Measurements from ENCODE around the gene MYL3. TPM values are rescaled to one million over a fixed set of nuclear protein-coding genes. Genes with fewer than 3 reads are reported as not detected.

MYL3 gene
- total and polyA plus RNA-seq, 2 experiments from 2014 or later, result not detected

DNA sequence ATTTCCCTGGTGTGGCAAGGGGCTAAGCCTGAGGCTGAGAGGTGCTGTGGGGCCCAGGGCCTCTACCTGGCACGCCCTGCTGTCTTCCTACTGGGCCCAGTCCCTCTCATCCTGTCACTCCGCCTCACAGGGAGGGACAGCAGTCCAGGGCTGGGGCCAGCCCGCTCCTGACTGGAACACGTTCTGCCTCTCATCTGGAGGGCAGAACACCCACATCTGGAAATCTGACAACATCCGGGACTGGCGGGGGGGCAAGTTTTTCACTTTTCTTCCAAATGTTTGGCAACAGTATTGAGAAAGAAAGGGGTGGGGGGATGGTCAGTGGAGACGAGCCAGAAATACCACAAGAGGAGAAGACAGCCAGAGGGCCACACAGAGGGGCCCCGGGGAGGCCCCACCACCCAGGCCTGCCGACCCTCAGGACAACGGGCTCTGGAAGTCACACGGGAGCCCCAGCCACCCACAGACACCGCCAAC lies 1.8 kb upstream of the MYL3 start:
- no peak overlapping the region for H2AFZ ChIP-seq
- H3K27ac ChIP-seq (ENCODE audit: low read depth), result no peak overlapping the region

DNA sequence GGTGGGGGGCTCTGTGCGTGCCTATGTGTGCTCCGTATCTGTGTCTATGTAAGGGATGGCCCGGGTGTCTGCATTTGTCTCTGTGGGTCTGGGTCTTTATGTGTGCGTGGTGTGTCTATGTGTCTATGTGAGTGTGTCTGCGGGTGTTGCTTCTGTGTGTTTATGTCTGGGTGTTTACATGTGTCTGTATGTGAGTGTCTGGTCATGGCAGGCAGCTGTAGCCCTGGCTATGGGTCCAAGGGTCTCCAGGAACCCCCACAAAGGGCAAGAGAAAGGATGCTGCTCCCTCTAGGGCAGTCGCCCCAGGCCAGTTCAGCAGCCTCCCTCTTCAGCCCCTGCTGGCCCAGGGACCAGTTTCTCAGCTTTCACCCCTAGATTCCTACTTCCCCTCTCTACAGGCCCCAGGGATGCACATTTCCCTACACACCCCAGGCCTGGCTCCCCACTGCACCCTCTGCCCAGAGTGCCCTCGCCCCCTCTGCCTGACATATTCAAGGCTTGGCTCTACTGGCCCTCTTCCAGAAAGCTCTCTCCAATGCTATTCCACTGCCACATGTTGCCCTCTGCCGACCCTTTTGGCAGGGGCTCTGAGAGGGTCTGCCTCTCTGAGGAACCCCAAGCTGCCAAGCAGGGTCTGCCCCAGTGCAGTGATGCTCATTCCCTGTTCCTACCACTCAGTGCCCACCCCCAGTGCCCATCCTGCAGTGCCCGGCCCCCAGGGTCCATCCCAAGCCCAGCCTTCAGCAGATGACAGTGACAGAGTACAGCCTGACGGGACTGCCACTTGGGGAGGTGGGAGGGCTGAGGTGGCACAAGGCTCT lies 1.0 kb upstream of the MYL3 start:
- Histone ChIP-seq H3K9me2 (ENCODE audit: insufficient read depth) (no peaks in the 10 kb centered on the region), H2AFZ (no peak overlapping the region), H3K27ac (ENCODE audit: low read depth) (no peak overlapping the region), H3K27me3 (ENCODE audit: insufficient read depth) (no peaks in the 10 kb centered on the region), H3K4me2 (no peak overlapping the region), H3K4me1 (ENCODE audit: insufficient read depth) (no peaks in the 10 kb centered on the region), H4K20me1 (replicated peaks; ENCODE audit: insufficient read depth) (no peaks in the 10 kb centered on the region), H3K79me2 (replicated peaks; ENCODE audit: insufficient read depth) (no peaks in the 10 kb centered on the region), H3K36me3 (ENCODE audit: insufficient read depth) (no peaks in the 10 kb centered on the region), H3K4me3 (no peak overlapping the region), H3F3A (replicated peaks; ENCODE audit: low read depth) (no peaks in the 10 kb centered on the region)
- Mint-ChIP-seq H3K4me1 (peaks cover 7% of the 10 kb centered on the region), H3K27ac (no peak overlapping the region), H3K36me3 (ENCODE audit: low read depth) (no peaks in the 10 kb centered on the region), H3K4me3 (no peak overlapping the region), H3K9me3 (no peaks in the 10 kb centered on the region), H3K27me3 (ENCODE audit: insufficient read depth, low read depth, poor library complexity) (peaks cover 13% of the 10 kb centered on the region)
- ATAC-seq (no peak), DNase-seq (ENCODE audit: low spot score) (no peak)
- TF ChIP-seq CREB1 (CRISPR knock-in tag; IDR thresholded peaks at IDR 0.05; ENCODE audit: low read depth), result no peak
- TF ChIP-seq, protein P1, sequence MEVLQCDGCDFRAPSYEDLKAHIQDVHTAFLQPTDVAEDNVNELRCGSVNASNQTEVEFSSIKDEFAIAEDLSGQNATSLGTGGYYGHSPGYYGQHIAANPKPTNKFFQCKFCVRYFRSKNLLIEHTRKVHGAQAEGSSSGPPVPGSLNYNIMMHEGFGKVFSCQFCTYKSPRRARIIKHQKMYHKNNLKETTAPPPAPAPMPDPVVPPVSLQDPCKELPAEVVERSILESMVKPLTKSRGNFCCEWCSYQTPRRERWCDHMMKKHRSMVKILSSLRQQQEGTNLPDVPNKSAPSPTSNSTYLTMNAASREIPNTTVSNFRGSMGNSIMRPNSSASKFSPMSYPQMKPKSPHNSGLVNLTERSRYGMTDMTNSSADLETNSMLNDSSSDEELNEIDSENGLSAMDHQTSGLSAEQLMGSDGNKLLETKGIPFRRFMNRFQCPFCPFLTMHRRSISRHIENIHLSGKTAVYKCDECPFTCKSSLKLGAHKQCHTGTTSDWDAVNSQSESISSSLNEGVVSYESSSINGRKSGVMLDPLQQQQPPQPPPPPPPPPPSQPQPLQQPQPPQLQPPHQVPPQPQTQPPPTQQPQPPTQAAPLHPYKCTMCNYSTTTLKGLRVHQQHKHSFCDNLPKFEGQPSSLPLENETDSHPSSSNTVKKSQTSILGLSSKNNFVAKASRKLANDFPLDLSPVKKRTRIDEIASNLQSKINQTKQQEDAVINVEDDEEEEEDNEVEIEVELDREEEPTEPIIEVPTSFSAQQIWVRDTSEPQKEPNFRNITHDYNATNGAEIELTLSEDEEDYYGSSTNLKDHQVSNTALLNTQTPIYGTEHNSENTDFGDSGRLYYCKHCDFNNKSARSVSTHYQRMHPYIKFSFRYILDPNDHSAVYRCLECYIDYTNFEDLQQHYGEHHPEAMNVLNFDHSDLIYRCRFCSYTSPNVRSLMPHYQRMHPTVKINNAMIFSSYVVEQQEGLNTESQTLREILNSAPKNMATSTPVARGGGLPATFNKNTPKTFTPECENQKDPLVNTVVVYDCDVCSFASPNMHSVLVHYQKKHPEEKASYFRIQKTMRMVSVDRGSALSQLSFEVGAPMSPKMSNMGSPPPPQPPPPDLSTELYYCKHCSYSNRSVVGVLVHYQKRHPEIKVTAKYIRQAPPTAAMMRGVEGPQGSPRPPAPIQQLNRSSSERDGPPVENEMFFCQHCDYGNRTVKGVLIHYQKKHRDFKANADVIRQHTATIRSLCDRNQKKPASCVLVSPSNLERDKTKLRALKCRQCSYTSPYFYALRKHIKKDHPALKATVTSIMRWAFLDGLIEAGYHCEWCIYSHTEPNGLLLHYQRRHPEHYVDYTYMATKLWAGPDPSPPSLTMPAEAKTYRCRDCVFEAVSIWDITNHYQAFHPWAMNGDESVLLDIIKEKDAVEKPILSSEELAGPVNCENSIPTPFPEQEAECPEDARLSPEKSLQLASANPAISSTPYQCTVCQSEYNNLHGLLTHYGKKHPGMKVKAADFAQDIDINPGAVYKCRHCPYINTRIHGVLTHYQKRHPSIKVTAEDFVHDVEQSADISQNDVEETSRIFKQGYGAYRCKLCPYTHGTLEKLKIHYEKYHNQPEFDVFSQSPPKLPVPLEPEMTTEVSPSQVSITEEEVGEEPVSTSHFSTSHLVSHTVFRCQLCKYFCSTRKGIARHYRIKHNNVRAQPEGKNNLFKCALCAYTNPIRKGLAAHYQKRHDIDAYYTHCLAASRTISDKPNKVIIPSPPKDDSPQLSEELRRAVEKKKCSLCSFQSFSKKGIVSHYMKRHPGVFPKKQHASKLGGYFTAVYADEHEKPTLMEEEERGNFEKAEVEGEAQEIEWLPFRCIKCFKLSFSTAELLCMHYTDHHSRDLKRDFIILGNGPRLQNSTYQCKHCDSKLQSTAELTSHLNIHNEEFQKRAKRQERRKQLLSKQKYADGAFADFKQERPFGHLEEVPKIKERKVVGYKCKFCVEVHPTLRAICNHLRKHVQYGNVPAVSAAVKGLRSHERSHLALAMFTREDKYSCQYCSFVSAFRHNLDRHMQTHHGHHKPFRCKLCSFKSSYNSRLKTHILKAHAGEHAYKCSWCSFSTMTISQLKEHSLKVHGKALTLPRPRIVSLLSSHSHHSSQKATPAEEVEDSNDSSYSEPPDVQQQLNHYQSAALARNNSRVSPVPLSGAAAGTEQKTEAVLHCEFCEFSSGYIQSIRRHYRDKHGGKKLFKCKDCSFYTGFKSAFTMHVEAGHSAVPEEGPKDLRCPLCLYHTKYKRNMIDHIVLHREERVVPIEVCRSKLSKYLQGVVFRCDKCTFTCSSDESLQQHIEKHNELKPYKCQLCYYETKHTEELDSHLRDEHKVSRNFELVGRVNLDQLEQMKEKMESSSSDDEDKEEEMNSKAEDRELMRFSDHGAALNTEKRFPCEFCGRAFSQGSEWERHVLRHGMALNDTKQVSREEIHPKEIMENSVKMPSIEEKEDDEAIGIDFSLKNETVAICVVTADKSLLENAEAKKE (CRISPR knock-in tag; IDR thresholded peaks at IDR 0.05), result no peak
- TF ChIP-seq, protein P2, sequence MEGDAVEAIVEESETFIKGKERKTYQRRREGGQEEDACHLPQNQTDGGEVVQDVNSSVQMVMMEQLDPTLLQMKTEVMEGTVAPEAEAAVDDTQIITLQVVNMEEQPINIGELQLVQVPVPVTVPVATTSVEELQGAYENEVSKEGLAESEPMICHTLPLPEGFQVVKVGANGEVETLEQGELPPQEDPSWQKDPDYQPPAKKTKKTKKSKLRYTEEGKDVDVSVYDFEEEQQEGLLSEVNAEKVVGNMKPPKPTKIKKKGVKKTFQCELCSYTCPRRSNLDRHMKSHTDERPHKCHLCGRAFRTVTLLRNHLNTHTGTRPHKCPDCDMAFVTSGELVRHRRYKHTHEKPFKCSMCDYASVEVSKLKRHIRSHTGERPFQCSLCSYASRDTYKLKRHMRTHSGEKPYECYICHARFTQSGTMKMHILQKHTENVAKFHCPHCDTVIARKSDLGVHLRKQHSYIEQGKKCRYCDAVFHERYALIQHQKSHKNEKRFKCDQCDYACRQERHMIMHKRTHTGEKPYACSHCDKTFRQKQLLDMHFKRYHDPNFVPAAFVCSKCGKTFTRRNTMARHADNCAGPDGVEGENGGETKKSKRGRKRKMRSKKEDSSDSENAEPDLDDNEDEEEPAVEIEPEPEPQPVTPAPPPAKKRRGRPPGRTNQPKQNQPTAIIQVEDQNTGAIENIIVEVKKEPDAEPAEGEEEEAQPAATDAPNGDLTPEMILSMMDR (conservative IDR thresholded peaks at IDR 0.05; ENCODE audit: low read depth in 2 of 2), result no peak
- no peak for TF ChIP-seq ZNF331 (CRISPR knock-in tag; IDR thresholded peaks at IDR 0.05; ENCODE audit: low read depth)

More for the DNA sequence above, 1.8 kb upstream of the MYL3 start:
- TF ChIP-seq, protein P3, sequence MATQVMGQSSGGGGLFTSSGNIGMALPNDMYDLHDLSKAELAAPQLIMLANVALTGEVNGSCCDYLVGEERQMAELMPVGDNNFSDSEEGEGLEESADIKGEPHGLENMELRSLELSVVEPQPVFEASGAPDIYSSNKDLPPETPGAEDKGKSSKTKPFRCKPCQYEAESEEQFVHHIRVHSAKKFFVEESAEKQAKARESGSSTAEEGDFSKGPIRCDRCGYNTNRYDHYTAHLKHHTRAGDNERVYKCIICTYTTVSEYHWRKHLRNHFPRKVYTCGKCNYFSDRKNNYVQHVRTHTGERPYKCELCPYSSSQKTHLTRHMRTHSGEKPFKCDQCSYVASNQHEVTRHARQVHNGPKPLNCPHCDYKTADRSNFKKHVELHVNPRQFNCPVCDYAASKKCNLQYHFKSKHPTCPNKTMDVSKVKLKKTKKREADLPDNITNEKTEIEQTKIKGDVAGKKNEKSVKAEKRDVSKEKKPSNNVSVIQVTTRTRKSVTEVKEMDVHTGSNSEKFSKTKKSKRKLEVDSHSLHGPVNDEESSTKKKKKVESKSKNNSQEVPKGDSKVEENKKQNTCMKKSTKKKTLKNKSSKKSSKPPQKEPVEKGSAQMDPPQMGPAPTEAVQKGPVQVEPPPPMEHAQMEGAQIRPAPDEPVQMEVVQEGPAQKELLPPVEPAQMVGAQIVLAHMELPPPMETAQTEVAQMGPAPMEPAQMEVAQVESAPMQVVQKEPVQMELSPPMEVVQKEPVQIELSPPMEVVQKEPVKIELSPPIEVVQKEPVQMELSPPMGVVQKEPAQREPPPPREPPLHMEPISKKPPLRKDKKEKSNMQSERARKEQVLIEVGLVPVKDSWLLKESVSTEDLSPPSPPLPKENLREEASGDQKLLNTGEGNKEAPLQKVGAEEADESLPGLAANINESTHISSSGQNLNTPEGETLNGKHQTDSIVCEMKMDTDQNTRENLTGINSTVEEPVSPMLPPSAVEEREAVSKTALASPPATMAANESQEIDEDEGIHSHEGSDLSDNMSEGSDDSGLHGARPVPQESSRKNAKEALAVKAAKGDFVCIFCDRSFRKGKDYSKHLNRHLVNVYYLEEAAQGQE (IDR thresholded peaks at IDR 0.05; ENCODE audit: unreplicated experiment), result no peak
- no peak for TF ChIP-seq CREB1 (CRISPR knock-in tag; IDR thresholded peaks at IDR 0.05; ENCODE audit: low read depth)
- TF ChIP-seq EZH2 (IDR thresholded peaks at IDR 0.05; ENCODE audit: low read depth, unreplicated experiment), result no peak
- TF ChIP-seq ZNF331 (CRISPR knock-in tag; IDR thresholded peaks at IDR 0.05; ENCODE audit: low read depth), result no peak
- no peak for TF ChIP-seq STAT1 (IDR thresholded peaks at IDR 0.05; ENCODE audit: unreplicated experiment)
- no peak for TF ChIP-seq EZH2phosphoT487 (IDR thresholded peaks at IDR 0.05; ENCODE audit: unreplicated experiment)
- Histone ChIP-seq H4K20me1 (replicated peaks; ENCODE audit: insufficient read depth) (no peaks in the 10 kb centered on the region), H3K79me2 (replicated peaks; ENCODE audit: insufficient read depth) (no peaks in the 10 kb centered on the region), H3K27me3 (ENCODE audit: insufficient read depth) (no peaks in the 10 kb centered on the region), H3K4me3 (no peak overlapping the region), H3K4me1 (ENCODE audit: insufficient read depth) (no peaks in the 10 kb centered on the region), H3K36me3 (ENCODE audit: insufficient read depth) (no peaks in the 10 kb centered on the region), H3K4me2 (no peak overlapping the region), H3F3A (replicated peaks; ENCODE audit: low read depth) (no peaks in the 10 kb centered on the region), H3K9me2 (ENCODE audit: insufficient read depth) (no peaks in the 10 kb centered on the region)
- Mint-ChIP-seq H3K4me1 (peaks cover 7% of the 10 kb centered on the region), H3K27me3 (ENCODE audit: insufficient read depth, low read depth, poor library complexity) (peaks cover 14% of the 10 kb centered on the region), H3K36me3 (ENCODE audit: low read depth) (no peaks in the 10 kb centered on the region), H3K27ac (no peak overlapping the region), H3K4me3 (no peak overlapping the region), H3K9me3 (no peaks in the 10 kb centered on the region)
- DNase-seq (ENCODE audit: low spot score) (no peak), ATAC-seq (no peak)
